GM21390 (cell line): ENCODE results near the gene KANSL1.
"Not testable (repeated sequence)": the region's sequence is repeated elsewhere in the genome, so short reads cannot be mapped to it uniquely, and the experiment has no call there.

ENCODE experiments used
- ATAC-seq: cut with Tn5 transposase; IDR thresholded peaks from one replicate; pipeline ENCODE4 v1.9.1; 2021; ENCODE audit not compliant: unreplicated experiment

KANSL1 gene

GRCh38 chr17:46193151-46193625, at the start of gene KANSL1:
KANSL1 (minus strand) TSS chr17:46193429; CDS start chr17:46172143, 21,286 bp downstream.
- peak; percentile 57 for ATAC-seq

- not testable (repeated sequence) for ATAC-seq
Measured at GRCh38 chr17:46231359-46231758, 38.1 kb upstream of the KANSL1 start.

- ATAC-seq = peak; percentile 97
Measured at GRCh38 chr17:46225274-46225794, 32.1 kb upstream of the KANSL1 start.

GRCh38 chr17:46224864-46225263, 31.6 kb upstream of the KANSL1 start:
- peak; percentile 37 for ATAC-seq

GRCh38 chr17:46223041-46223440, 29.8 kb upstream of the KANSL1 start:
- ATAC-seq = not testable (repeated sequence)

- no peak for ATAC-seq
Measured at GRCh38 chr17:46216682-46217081, 23.5 kb upstream of the KANSL1 start.

- no peak for ATAC-seq
Measured at GRCh38 chr17:46212634-46213435, 19.6 kb upstream of the KANSL1 start.

GRCh38 chr17:46208997-46209396, 15.8 kb upstream of the KANSL1 start:
- no peak for ATAC-seq

- no peak for ATAC-seq
Measured at GRCh38 chr17:46205975-46206374, 12.7 kb upstream of the KANSL1 start.

- no peak for ATAC-seq
Measured at GRCh38 chr17:46202424-46202823, 9.2 kb upstream of the KANSL1 start.

- ATAC-seq = no peak
Measured at GRCh38 chr17:46201491-46201890, 8.3 kb upstream of the KANSL1 start.

- ATAC-seq = no peak
Measured at GRCh38 chr17:46200197-46200596, 7.0 kb upstream of the KANSL1 start.

GRCh38 chr17:46199379-46199778, 6.2 kb upstream of the KANSL1 start:
- no peak for ATAC-seq

- no peak for ATAC-seq
Measured at GRCh38 chr17:46198233-46198632, 5.0 kb upstream of the KANSL1 start.

- no peak for ATAC-seq
Measured at GRCh38 chr17:46197530-46197929, 4.3 kb upstream of the KANSL1 start.

GRCh38 chr17:46195939-46196716, 2.9 kb upstream of the KANSL1 start:
- ATAC-seq = no peak

GRCh38 chr17:46195217-46195855, 2.1 kb upstream of the KANSL1 start:
- ATAC-seq = no peak

GRCh38 chr17:46194393-46195216, 1.4 kb upstream of the KANSL1 start:
- ATAC-seq = no peak

- ATAC-seq = peak; percentile 57
Measured at GRCh38 chr17:46193626-46194392, 580 bp upstream of the KANSL1 start.
